Duodenal mucosa (tissue), 2 donors: Measurements from ENCODE around the gene S100A14.
A peak's percentile ranks its signal among the peaks of the same experiment; 100 is the strongest.

Experiments used
- H3K27ac ChIP-seq: one replicate; pipeline ENCODE4 v1.7.0; 2013; ENCODE audit warnings: low read depth, low read length
- H3K27me3 ChIP-seq, 2 donors: one replicate each; pipeline ENCODE4 v1.7.0; 2013; ENCODE audit warnings: low read length in 2 of 2, control low read depth in 1 of 2; ENCODE audit not compliant: insufficient read depth in 2 of 2, control insufficient read depth in 1 of 2
- H3K36me3 ChIP-seq, 2 donors: one replicate each; pipeline ENCODE4 v1.7.0; 2013; ENCODE audit warnings: low read length in 2 of 2, control low read depth in 1 of 2; ENCODE audit not compliant: insufficient read depth in 2 of 2, control insufficient read depth in 1 of 2
- H3K4me1 ChIP-seq, 2 donors: one replicate each; pipeline ENCODE4 v1.7.0; 2013; ENCODE audit warnings: low read length in 2 of 2, control low read depth in 1 of 2; ENCODE audit not compliant: insufficient read depth in 2 of 2, control insufficient read depth in 1 of 2
- H3K4me3 ChIP-seq, 2 donors: one replicate each; pipeline ENCODE4 v1.7.0; 2013; ENCODE audit warnings: low read length in 2 of 2, low read depth in 1 of 2
- H3K9ac ChIP-seq, 2 donors: one replicate each; pipeline ENCODE4 v1.7.0; 2013; ENCODE audit warnings: low read length in 2 of 2, low read depth in 1 of 2
- H3K9me3 ChIP-seq, 2 donors: one replicate each; pipeline ENCODE4 v1.7.0; 2013; ENCODE audit warnings: low read length in 2 of 2, control low read depth in 1 of 2; ENCODE audit not compliant: control insufficient read depth in 1 of 2

S100A14 gene

DNA sequence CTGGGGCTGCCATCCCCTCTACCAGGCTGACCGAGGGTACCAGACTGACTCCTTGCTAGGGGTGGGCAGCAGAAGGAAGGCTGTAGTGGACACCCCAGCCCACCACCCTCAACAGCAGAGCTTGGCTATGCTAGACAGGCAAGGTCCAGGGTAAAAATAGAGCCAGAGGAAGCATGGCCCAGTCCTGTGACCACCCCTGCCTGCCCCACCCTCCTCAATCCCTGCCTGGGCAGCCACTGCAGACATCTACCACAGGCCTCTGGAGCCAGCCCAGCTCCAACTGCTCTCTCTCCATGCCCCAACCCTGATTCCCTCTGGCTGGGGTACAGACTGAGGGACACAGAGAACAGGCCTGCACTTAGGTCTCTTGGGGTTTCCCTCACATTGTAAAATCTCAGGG is 13.8 kb upstream of the S100A14 start:
- Histone ChIP-seq H3K27me3 (no peaks in the 10 kb centered on the region), H3K27ac (no peak overlapping the region), H3K4me3 (no peak overlapping the region), H3K9me3 (no peaks in the 10 kb centered on the region), H3K4me1 (peaks cover 31 to 34% of the 10 kb centered on the region in 2 donors), H3K9ac (no peak overlapping the region), H3K36me3 (no peaks in the 10 kb centered on the region)

DNA sequence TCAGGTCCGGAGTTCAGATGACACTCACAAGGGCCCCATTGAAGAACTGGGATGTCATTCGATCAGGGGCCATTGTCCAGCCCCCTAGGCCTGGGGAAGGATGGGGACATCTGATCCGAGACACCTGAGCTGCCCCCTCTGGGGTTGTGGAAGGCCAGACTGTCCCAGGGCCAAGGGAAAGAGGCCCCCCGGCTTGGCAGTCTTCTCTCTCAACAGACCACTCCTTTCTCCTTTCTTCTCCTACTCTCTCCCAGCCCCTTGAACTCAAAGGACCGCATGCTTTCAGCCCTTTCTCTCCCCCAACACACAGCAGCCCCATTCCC is 13.2 kb upstream of the S100A14 start:
- Histone ChIP-seq H3K27me3 (no peaks in the 10 kb centered on the region), H3K4me1 (peaks cover 30 to 34% of the 10 kb centered on the region in 2 donors), H3K9ac (no peak overlapping the region), H3K36me3 (no peaks in the 10 kb centered on the region), H3K27ac (no peak overlapping the region), H3K4me3 (no peak overlapping the region), H3K9me3 (no peaks in the 10 kb centered on the region)

DNA sequence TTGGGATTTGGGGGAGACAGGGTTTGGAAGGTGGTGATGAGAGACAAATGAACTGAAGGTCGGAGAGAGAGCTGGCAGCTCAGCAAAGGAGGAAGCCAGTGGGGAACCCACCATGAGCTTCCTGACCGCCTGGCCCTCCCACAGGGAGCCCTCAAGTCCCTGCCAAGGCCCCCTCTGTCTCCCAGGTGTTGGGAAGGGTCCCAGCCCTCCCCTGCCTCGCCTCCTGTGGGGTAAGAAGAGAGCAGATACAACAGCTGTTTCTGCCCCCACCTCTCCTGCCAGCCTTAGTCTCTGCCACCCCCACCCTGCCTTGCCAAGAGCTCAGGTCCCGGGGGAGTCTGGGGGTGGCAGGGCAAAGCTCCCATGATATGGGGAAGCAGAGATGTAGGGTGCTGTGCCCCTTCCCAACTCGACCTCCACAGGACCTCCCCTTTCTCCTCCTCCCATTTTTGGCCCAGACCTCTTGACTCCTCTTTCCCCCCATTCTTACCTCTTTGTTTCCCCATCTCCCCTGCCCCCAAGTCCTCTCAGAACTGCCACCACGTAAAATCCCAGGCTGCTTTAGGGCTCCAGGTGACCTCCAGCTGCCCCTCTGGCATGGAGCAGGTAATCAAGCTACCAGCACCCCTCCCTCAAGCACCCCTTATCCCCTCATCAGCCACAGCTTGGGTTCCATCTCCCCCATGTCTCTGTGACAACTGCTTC is 12.7 kb upstream of the S100A14 start:
- Histone ChIP-seq H3K4me1 (peaks cover 30 to 34% of the 10 kb centered on the region in 2 donors), H3K9ac (no peak overlapping the region), H3K9me3 (no peaks in the 10 kb centered on the region), H3K27me3 (no peaks in the 10 kb centered on the region), H3K36me3 (no peaks in the 10 kb centered on the region), H3K27ac (no peak overlapping the region), H3K4me3 (no peak overlapping the region)

DNA sequence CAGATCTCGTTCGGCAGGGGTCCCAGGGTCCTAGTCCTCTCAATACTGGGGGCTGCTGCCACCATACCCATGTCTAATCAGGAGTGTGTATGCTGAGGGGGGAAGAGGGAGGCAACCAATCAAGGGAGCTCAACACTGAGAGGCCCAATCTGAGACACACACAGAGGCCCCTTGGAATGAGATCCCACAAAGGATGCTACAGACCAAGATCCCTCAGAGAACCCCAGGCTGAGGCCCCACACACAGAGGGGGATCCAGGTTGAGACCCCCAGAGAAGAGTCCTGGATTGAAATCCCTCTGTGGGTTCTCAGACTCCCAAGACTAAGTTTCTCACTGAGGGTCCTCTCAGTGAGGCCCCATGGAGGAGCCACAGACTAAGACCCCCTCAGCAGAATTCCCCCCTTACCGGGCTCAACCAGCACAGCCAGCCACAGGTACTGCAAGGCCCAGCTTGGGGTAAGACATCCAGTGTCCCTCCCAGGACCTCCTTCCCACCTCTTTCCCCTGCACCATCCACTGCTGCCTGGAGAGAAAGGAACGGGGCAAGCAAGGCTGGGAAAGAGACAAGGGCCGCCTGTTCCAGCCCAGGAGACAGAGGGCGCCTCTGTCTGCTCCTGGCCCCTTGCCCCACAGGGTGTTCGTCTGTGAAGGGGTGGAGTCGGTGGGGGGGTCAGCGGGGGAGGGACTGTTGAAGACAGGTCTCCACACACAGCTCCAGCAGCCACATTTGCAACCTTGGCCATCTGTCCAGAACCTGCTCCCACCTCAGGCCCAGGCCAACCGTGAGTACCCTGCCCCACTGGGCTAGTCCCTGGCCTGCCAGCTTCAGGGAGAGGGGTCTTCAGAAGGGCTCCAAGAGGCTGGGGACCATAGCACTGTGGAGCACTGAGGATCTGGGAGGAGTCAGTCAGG is 11.8 kb upstream of the S100A14 start, which contains the start of gene S100A1:
Gene S100A1, plus strand, starts transcription at position 720 of the 912 bp plus-strand sequence. CDS start 2,088 bp downstream, outside the sequence.
- Histone ChIP-seq H3K27ac (peak within 1 kb of the TSS; percentile 76), H3K9ac (peak within 1 kb of the TSS; percentile 76 to 83), H3K9me3 (no peaks in the 10 kb centered on the region), H3K27me3 (no peaks in the 10 kb centered on the region), H3K4me1 (peaks cover 23 to 26% of the 10 kb centered on the region in 2 donors), H3K4me3 (peak within 1 kb of the TSS; percentile 63 to 76), H3K36me3 (no peaks in the 10 kb centered on the region)

DNA sequence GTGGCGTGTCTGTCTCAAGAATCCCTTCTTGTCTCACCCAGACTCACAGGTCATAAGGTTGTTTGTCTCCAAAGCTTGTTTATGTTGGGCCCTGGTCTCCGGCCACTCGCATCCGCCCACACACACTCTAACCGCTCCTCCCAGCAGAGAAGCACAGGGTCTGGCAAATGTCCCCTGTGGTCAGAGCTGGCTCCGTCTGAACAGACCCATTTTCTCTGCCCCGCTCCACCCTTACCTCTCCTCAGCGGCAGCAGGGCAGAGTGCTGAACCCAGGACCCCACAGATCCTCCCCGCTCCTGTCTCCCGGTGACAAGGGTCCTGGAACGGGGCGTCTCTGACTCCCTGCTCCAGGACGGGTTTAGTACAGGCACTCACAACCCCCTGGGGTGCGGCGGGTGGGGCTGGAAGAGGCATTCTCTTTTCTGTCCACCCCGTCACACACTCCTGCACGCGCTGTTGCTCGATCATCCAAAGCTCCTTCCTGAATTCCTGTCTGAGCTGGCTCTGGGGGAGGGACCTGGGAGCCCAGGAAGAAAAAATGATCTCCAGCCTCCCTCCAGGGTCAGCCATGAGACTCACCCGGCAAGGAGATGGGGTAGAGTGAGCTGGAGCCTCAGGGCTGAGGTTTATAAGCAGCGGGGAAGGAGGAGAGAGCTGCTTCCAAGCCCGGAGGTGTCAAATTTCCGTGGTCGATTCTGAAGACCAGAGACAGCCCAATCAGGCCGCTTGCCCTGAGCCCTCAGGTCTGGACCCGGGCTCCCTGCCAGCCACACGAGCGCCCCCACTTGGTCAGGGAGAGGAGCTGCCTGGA is 11.0 kb upstream of the S100A14 start, which contains the start of gene S100A13:
Gene S100A13, minus strand, starts transcription at position 602 of the 811 bp plus-strand sequence. CDS start 1,033 bp downstream, outside the sequence.
- no peaks in the 10 kb centered on the region for H3K9me3 ChIP-seq
- peak within 1 kb of the TSS; percentile 76 to 83 for H3K9ac ChIP-seq
- no peaks in the 10 kb centered on the region for H3K36me3 ChIP-seq
- H3K27ac ChIP-seq, result peak within 1 kb of the TSS; percentile 76
- peak within 1 kb of the TSS; percentile 63 to 76 for H3K4me3 ChIP-seq
- peaks cover 23 to 26% of the 10 kb centered on the region in 2 donors for H3K4me1 ChIP-seq
- no peaks in the 10 kb centered on the region for H3K27me3 ChIP-seq

DNA sequence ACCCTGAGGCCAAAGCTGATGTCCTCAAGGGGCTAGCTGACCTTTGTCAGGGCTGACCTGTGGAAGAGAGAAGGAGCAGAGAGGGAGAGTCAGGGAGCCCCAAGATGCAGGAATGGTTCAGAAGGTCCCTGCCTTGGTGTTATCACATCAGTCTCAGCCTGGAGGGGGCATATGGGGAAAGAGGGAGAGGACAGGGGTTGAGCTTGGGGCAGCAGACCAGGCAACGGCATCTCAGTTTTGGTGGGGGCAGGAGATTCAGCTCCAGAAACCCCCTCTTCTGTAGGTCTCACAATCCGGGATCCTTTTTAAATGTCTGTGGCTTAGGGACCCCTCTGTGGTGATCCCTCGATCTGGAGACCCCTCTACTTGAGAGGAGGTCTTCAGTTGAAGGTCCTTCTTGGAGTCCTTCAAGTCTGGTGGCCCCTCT is 10.4 kb upstream of the S100A14 start:
- no peaks in the 10 kb centered on the region for H3K36me3 ChIP-seq
- no peaks in the 10 kb centered on the region for H3K27me3 ChIP-seq
- H3K4me3 ChIP-seq, result peak overlapping the region; percentile 63 to 76
- no peaks in the 10 kb centered on the region for H3K9me3 ChIP-seq
- peak overlapping the region; percentile 76 for H3K27ac ChIP-seq
- H3K9ac ChIP-seq, result peak overlapping the region; percentile 76 to 83
- H3K4me1 ChIP-seq, result peaks cover 22 to 24% of the 10 kb centered on the region in 2 donors

DNA sequence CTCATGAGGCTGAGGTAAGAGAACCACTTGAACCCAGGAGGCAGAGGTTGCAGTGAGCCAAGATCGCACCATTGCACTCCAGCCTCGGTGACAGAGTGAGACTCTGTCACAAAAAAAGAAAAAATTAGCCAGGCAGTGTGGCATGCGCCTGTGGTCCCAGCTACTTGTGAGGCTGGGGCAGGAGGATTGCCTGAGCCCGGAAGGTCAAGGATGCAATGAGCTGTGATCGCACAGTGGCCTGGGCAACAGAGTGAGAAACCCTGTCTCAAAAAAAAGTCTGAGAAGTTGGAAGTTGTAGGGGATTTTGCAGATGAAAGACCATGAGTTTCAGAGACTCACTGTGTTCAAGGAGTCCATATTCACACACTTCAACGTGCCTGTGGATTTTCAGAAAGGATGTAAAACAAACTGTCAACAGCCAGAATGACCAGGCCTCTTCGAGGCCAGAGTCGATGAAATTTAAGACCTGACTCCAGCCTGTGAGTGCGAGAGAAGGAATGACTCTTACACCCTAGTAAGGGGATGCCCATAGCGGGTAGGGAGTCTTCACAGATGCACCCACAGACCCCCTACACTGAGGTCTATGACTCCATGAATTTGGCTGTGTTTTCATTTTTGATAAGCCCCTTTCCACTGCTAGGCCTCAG is 9.0 kb upstream of the S100A14 start:
- Histone ChIP-seq H3K4me1 (peaks cover 12% of the 10 kb centered on the region in 2 donors), H3K27me3 (no peaks in the 10 kb centered on the region), H3K9me3 (no peaks in the 10 kb centered on the region), H3K27ac (no peak overlapping the region), H3K9ac (no peak overlapping the region), H3K36me3 (no peaks in the 10 kb centered on the region), H3K4me3 (no peak overlapping the region)

DNA sequence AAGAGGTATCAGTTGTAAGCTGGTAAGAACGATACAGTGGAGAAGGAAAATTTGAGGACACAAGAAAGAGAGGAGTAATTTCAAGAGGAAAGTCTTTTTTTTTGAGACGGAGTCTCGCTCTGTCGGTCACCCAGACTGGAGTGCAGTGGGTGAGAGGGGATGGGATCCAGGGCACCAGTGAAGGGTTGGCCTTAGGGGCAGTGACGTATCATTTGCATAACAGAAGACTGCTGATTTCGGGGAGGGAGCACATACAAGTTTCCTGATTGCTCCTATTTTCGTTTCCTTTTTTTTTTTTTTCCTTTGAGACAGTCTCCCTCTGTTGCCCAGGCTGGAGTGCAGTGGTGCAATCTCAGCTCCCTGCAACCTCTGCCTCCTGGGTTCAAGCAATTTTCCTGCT is 7.0 kb upstream of the S100A14 start:
- no peaks in the 10 kb centered on the region for H3K9me3 ChIP-seq
- no peak overlapping the region for H3K9ac ChIP-seq
- H3K36me3 ChIP-seq, result no peaks in the 10 kb centered on the region
- no peaks in the 10 kb centered on the region for H3K27me3 ChIP-seq
- no peak overlapping the region for H3K27ac ChIP-seq
- no peak overlapping the region for H3K4me3 ChIP-seq
- peaks cover 12% of the 10 kb centered on the region in 2 donors for H3K4me1 ChIP-seq

DNA sequence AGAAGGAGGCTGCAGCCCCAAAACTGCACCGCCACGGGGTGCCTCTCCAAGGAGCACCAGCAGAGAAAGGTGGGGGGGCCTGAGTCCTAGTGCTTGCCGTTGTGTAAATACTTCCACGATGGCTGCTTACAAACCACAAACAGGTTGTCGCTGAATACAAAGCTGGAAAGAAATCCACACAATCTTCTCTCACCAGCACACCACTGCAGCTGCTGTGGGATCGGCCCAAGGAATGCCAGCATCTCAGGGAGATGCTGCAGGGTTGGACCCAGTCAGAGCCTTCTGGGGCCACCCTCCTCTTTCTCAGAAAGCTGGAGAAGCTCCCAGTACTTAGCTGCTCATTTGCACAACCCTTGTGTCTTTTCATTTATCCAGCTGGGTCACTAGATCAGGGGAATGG is 3.0 kb upstream of the S100A14 start:
- Histone ChIP-seq H3K9me3 (no peaks in the 10 kb centered on the region), H3K4me3 (no peak overlapping the region), H3K27me3 (no peaks in the 10 kb centered on the region), H3K36me3 (no peaks in the 10 kb centered on the region), H3K4me1 (peaks cover 31 to 35% of the 10 kb centered on the region in 2 donors), H3K9ac (no peak overlapping the region), H3K27ac (no peak overlapping the region)
